RWPE1 (cell line): Measurements from ENCODE around the gene DENND5A.

ENCODE experiments used
- CTCF ChIA-PET: fragments of 350-600 bp; sonication (Branson Sonifier 250); formaldehyde crosslinking; extraction: SDS; loops from one replicate; lab custom pipeline; 2021; lab: Yijun Ruan, JAX
- POLR2A ChIA-PET: fragments of 400-600 bp; formaldehyde crosslinking; extraction: SDS; loops from one replicate; lab custom pipeline; 2020; ENCODE audit warnings: antibody characterized with exemption; ENCODE audit not compliant: low non-redundant PET; lab: Yijun Ruan, JAX
- DNase-seq: peaks from one replicate; pipeline ENCODE4 v3.0.0; 2012; ENCODE audit warnings: low spot score
- H3K27ac ChIP-seq: fragments of 450-650 bp; 2 replicates; pipeline ENCODE4 v1.5.1; 2017
- CTCF ChIP-seq: fragments of 450-650 bp; conservative IDR thresholded peaks from 2 replicates; pipeline ENCODE4 v1.5.1; 2017; ENCODE audit warnings: low read depth, mild to moderate bottlenecking

Gene DENND5A

GRCh38 chr11:9265211-9266131 is at the start of gene DENND5A:
Gene DENND5A, minus strand, starts transcription at chr11:9265350. Its CDS starts 281 bp downstream, at chr11:9265069.
- peak; percentile 96 for DNase-seq
- H3K27ac ChIP-seq = peak within 1 kb of the TSS; percentile 86
- ChIA-PET POLR2A (interaction anchor here (0.6 kb wide), 1 partner anchor 120 kb away, joined by 4 read pairs; no protein-coding TSS in a partner anchor), CTCF (interaction anchor here (0.6 to 0.9 kb wide), 3 partner anchors 391 to 812 kb away, joined by 3 to 5 read pairs (median 3); no protein-coding TSS in a partner anchor)
- no peak for TF ChIP-seq CTCF

- peak; percentile 99 for DNase-seq
- CTCF ChIA-PET = interaction anchor here (1.1 to 1.6 kb wide), 2 partner anchors 15 to 70 kb away, joined by 3 to 7 read pairs; partner anchors contain the start of gene IPO7
- TF ChIP-seq CTCF = no peak
- POLR2A ChIA-PET = interaction anchor here (0.6 to 1.2 kb wide), 3 partner anchors 29 to 984 kb away, joined by 4 to 6 read pairs (median 5); partner anchors contain the start of gene IPO7
- H3K27ac ChIP-seq = peak within 1 kb of the TSS; percentile 88
Measured at GRCh38 chr11:9314291-9315077, 49.3 kb upstream of the DENND5A start, which contains the start of gene TMEM41B. Gene TMEM41B, minus strand, starts transcription at chr11:9314593. Its CDS starts 152 bp downstream, at chr11:9314441.

- DNase-seq = peak; percentile 38
- H3K27ac ChIP-seq = peak overlapping the region; percentile 88
- no peak for TF ChIP-seq CTCF
- POLR2A ChIA-PET = interaction anchor here (0.5 to 1.0 kb wide), 2 partner anchors 70 to 72 kb away, joined by 3 read pairs; no protein-coding TSS in a partner anchor
- CTCF ChIA-PET = interaction anchor here (0.7 to 1.2 kb wide), 3 partner anchors 53 to 75 kb away, joined by 3 to 4 read pairs (median 3); no protein-coding TSS in a partner anchor
Measured at GRCh38 chr11:9313648-9314290, 48.6 kb upstream of the DENND5A start.

GRCh38 chr11:9310485-9311090 is 45.4 kb upstream of the DENND5A start:
- ChIA-PET CTCF (no interaction called here), POLR2A (interaction anchor here (0.7 kb wide), 1 partner anchor 50 kb away, joined by 4 read pairs; no protein-coding TSS in a partner anchor)
- DNase-seq = no peak
- TF ChIP-seq CTCF = no peak
- no peak overlapping the region for H3K27ac ChIP-seq

GRCh38 chr11:9304178-9304577 is 39.0 kb upstream of the DENND5A start:
- POLR2A ChIA-PET = no interaction called here
- CTCF ChIA-PET = no interaction called here
- no peak for DNase-seq
- H3K27ac ChIP-seq = no peak overlapping the region
- TF ChIP-seq CTCF = no peak
